Measurements from ENCODE around the gene OR14K1.

DNA sequence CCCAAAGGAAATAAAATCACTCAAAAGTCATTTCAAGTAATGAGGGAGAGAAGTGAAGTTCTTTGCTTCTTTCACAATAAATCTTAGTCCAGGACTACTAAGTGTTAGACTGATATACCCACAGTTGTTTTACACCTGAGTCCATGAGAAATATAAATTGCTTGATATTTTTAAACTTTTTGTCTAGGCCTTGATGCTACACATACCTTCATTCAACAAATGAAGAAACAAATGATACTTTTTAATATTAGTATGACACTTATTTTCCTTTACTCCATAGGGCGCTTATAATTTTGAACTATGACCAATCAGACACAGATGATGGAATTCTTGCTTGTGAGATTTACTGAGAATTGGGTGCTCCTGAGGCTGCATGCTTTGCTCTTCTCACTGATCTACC lies at the start of gene OR14K1:
- TF ChIP-seq, protein P1, sequence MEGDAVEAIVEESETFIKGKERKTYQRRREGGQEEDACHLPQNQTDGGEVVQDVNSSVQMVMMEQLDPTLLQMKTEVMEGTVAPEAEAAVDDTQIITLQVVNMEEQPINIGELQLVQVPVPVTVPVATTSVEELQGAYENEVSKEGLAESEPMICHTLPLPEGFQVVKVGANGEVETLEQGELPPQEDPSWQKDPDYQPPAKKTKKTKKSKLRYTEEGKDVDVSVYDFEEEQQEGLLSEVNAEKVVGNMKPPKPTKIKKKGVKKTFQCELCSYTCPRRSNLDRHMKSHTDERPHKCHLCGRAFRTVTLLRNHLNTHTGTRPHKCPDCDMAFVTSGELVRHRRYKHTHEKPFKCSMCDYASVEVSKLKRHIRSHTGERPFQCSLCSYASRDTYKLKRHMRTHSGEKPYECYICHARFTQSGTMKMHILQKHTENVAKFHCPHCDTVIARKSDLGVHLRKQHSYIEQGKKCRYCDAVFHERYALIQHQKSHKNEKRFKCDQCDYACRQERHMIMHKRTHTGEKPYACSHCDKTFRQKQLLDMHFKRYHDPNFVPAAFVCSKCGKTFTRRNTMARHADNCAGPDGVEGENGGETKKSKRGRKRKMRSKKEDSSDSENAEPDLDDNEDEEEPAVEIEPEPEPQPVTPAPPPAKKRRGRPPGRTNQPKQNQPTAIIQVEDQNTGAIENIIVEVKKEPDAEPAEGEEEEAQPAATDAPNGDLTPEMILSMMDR (IDR thresholded peaks at IDR 0.05; ENCODE audit: insufficient read depth, low read length, poor library complexity, severe bottlenecking) = no peak
- TF ChIP-seq EZH2phosphoT487 (conservative IDR thresholded peaks at IDR 0.05; ENCODE audit: low read length) = no peak

Data from SU-DHL-6 (cell line).